H1 (cell line): ENCODE results near the gene SAG. TPM values are rescaled to one million over a fixed set of nuclear protein-coding genes. Genes with fewer than 3 reads are reported as not detected.

Source experiments
- CHD7 ChIP-seq: fragments of 300-600 bp; sonication (generic); IDR thresholded peaks from 2 replicates; pipeline ENCODE4 v1.7.1; 2012; ENCODE audit warnings: low read length, moderate library complexity, mild to moderate bottlenecking, inconsistent platforms; ENCODE audit not compliant: insufficient replicate concordance
- TEAD4 ChIP-seq: IDR thresholded peaks from 2 replicates; pipeline ENCODE4 v1.6.1; 2012; ENCODE audit warnings: low read depth, low read length, inconsistent platforms, mixed read lengths
- polyA plus RNA-seq, 7 experiments: library from polyadenylated mRNA; depleted of rRNA in 3 of 7; stranded (reverse) in 5 of 7; unstranded in 2 of 7; fragments of >200 nt in 5 of 7; fragments of 200-250 nt in 2 of 7; gene quantifications; 1 replicate in 5 of 7; 2 replicates in 1 of 7; 4 replicates in 1 of 7; pipeline versions ENCODE4 v1.2.1 to v1.2.3, GENCODE V29; 2011 to 2013; ENCODE audit warnings: missing spikeins in 2 of 7, mixed read lengths in 2 of 7
- total RNA-seq: library from RNA; stranded (reverse); fragmentation: NEBNext Ultra II Directional; extraction: Animal tissue kit (Norgen Biotek cat#: 25700); gene quantifications from 2 replicates; pipeline ENCODE4 v1.2.1, GENCODE V29; 2021

SAG gene
- total and polyA plus RNA-seq, 2 of the 8 experiments (the other 6 are each of a cell fraction or from before 2014, with no cell fraction given): not detected

DNA sequence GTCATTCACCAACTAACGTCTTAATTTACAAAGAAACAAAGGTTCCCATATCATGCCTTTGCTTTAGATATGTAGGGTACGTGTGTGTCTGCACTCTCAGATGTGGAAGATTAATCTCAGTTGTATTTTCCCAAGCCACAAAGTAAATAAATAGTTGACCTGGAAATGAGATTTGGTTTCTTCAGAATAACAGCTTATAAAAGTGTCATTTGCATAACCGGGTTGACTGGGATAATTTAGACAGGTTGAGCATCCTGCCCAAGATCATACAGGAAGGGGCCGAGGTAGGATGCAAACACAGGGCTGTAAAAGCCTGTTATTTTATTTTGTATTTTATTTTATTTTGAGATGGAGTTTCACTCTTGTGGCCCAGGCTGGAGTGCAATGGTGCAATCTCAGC lies 36.7 kb upstream of the SAG start (continued):
- TF ChIP-seq CHD7: no peak
- TF ChIP-seq TEAD4: no peak
